HG03135 (cell line): ENCODE measurements around the gene UBR3.

ENCODE experiments used
- ATAC-seq: cut with Tn5 transposase; IDR thresholded peaks from one replicate; pipeline ENCODE4 v1.9.1; 2021; ENCODE audit warnings: mild to moderate bottlenecking, moderate library complexity; ENCODE audit not compliant: unreplicated experiment

UBR3 gene

GRCh38 chr2:170034596-170034995, 207.3 kb downstream of the UBR3 start:
- ATAC-seq = no peak

- no peak for ATAC-seq
Measured at GRCh38 chr2:170038734-170039133, 211.5 kb downstream of the UBR3 start.

DNA sequence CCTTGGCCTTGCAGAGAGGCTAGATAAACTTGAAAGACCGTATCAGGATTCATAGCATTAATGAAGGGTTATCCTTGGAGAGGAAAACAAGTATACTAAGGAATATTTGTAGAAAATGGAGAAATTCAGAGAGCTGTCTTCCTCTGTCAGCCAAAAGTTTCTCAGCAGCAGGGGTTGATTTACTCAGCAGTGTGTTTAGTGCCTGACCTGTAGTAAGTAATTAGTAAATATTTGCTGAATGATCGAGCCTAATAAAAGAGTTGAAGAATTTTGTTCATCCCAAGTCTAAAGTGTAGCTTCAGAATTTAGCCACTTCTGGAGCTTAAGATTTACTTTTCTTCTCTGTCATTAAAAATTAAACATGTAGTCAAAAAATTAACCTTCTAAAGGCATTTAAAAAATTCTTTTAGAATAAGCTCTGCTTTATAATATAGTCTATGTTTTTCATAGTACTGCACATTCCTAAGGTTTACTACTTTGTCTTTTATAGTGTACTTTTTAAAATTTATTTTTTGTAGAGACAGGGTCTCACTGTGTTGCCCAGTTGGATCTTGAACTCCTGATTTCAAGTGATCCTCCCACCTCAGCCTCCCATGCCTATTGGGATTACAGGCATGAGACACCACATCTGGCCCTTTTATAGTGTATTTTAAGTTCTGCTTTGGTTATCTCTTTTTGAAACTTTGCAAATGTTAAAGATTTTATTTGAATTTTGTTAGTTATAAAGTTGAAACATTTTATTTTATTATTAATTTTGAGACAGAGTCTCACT, 212.3 kb downstream of the UBR3 start:
- no peak for ATAC-seq

- no peak for ATAC-seq
Measured at GRCh38 chr2:170044751-170045478, 217.7 kb downstream of the UBR3 start.

DNA sequence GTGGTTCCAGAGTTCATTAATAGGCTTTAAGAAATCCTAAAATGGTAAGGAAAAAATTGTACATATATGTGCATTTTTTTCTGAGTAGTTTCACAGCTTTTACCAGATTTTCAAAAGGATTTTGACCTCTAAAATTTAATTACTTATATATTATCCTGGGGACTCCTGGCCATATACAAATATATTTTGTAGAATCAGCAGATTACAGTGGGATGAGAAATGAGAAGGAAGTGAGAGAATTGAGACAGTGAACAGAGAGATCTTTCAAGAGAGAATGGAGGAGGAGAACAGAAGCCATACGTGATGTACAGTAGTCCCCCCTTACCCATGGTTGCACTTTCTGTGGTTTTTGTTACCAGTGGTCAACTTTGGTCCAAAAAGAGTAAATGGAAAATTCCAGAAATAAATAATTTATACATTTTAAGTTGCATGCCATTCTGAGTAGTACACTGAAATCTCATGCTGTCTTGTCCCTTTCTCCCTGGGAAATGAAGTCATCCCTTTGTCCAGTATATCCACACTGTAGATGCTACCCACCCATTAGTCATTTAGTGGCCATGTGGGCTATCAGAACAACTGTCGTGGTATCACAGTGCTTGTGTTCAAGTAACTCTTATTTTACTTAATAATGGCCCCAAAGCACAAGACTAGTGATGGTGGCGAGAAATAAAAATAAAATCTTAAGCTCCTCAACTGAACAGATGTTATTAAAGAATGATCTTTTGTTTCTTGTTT, 220.2 kb downstream of the UBR3 start:
- ATAC-seq = no peak

DNA sequence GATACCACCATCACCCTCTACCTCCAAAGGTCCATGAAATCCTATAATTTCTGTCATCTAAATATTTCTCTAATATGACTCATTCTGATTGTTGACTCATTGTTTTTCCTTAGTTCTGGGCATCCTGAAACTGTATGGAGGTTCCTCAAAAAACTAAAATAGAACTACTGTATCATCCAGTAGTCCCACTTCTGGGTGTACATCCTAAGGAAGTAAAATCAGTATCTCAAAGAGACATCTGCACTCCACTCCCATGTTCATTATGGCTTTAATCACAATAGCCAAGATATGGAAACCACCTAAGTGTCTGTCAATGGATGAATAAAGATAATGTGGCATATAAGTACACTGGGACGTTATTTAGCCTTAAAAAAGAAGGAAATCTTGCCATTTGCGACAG, 224.9 kb downstream of the UBR3 start:
- no peak for ATAC-seq

DNA sequence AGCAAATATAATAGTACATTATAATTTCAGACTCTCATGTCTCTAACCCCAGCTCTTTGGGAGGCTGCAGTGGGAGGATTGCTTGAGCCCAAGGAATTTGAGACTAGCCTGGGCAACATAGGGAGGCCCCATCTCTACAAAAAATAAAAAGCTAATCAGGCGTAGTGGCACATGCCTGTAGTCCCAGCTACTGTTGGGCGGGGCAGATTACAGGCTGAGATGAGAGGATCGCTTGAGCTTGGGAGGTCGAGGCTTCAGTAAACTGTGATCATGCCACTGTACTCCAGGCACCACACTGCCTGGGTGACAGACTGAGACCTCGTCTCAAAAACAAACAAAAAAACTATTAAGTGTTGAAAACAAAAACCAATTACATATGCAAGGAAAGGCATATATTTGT, 227.7 kb downstream of the UBR3 start:
- ATAC-seq = no peak

GRCh38 chr2:170056900-170057299, 229.6 kb downstream of the UBR3 start:
- ATAC-seq = no peak

DNA sequence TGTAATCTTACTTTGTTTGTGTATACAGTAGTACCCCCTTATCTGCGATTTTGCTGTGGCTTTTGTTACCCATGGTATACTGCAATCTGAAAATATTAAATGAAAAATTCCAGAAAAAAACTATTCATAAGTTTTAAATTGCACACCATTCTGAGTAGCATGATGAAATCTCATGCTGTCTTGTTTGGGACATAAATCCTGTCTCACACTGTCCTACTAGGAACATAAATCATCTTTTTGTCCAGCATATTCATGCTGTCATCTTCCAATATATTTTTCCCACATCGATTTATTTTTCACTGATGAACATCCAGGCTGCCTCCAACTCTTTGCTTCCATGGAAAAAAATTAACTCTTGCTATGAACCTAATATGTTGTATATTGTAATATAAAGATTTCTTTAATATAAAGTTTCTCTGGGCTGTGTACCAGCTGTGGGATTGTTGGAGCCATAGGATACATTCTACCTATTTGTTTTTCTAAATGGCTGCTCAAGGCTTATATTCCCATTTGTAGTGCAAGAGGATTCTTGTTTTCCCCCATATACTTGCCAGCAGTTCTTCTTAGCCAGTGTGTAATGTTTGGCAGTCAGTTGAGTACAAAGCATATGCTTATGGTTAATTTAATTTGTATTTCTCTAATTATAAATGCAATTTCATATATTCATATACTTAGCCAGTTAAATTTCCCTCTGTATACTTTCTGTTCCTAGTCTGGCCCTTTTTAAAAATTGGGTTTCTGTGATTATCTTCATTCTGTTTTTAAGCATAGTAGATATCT, 236.4 kb downstream of the UBR3 start:
- ATAC-seq = no peak

DNA sequence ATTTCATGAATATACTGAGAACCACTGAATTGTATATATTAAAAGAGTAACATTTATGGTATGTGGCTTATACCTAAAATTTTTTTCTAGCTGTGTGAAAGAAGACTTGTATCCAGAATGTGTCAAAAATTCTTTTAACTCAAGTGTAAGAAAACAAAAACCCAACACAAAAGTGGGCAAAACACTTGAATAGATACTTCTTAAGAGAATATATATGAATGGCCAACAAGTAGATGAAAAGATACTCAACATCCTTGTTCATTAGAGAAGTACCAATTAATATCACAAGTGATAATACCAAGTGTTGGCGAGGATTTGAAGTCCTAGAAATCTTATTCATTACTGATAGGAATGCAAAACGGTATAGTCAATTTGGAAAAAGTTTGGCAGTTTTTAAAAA, 243.5 kb downstream of the UBR3 start:
- no peak for ATAC-seq

DNA sequence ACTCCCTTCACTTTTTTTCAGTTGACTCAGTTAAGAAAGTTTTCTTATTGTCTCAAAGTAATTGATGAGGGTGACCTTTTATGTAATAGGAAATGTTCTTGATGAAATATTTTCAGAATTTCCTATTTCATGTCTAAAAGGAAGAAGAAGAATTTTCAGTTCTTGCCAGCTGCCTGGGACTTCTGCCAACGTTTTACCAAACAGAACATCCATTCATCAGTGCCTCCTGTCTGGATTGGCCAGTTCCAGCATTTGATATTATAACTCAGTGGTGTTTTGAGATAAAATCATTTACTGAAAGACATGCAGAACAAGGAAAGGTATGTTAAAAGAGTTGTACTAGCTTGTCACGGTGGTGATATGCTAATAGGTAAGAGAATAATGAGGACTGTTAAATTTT, 246.0 kb downstream of the UBR3 start:
- ATAC-seq = no peak

DNA sequence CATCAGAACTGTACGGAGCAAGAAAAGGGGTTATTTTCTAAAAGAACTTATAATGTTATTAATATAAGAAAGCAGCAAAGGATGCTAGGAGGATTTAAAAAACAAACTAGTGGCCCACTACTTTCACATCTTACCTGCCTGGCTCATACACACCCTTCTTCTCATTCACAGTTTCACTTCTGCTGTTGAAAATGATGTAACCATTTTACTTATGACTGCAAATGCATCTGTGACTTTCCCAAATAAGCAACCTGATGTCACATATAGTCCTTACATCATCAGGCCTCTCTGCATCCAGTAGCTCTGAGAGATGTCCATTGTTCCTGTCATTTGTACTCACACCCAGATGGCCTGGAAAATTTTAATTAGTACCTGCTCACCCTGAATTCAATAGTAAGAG, 248.9 kb downstream of the UBR3 start:
- ATAC-seq = no peak

DNA sequence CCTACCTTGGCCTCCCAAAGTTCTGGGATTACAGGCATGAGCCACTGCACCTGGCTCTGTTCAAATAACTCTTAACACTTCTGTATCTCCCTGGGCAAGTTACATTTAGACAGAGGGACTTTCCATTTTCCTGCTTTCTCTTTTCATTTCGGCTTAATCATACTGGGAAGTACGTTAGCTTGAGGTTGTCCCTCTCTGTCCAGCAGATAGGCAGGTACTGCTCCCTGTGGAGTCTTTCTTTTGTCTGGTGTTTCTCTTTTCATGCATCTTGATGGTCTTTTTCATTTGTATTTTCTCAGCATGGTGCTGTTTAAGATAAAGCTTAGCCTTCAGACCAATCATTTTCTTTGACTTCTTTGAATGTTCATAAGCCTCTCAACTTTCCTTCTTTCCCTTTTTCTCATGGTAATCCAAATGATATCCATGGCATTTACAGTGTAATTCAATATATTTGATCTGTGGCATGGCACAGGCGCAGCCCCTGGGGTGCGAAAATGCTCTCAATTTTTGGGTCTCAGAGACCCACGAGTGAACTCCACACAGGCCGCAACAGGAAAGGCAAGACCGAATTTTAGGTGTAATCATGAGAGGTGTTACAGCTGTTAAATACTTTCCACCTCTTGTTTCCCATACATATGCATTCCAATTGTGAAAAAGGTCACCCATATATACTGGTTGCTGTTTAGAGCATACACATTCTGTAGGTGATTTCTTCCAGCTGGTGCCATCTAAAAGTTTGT, 250.7 kb downstream of the UBR3 start:
- ATAC-seq = no peak

DNA sequence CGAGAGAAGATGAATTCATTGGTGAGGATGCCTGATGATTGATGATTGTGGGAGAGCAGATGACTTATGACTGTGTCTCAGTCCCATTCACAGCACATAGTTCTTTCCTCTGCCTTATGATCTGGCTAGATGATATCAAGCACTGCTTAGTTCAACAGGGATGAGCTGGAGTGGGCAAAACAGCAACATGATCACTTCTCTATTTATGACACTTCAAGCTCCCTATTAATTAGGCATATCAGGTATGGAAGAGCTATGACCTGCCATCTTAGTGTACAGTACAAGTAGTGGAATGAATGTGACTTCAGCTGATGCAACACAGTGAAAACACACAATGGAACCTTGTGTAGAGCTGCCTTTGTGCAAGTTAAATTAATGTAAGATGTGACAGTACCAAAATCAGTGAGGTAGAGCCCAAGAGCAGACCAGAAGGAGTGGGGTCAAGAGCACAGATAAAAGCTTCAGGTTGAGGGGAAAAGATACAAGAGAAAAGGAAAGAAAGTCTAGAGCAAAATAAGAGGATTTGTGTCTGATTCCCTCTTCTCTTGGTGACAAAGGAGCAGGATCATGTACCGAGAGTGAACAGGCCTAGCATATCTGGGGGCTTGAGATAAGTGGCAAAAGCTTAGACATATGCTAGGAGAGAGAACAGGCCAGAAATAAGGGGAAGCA, 257.7 kb downstream of the UBR3 start:
- ATAC-seq = no peak

DNA sequence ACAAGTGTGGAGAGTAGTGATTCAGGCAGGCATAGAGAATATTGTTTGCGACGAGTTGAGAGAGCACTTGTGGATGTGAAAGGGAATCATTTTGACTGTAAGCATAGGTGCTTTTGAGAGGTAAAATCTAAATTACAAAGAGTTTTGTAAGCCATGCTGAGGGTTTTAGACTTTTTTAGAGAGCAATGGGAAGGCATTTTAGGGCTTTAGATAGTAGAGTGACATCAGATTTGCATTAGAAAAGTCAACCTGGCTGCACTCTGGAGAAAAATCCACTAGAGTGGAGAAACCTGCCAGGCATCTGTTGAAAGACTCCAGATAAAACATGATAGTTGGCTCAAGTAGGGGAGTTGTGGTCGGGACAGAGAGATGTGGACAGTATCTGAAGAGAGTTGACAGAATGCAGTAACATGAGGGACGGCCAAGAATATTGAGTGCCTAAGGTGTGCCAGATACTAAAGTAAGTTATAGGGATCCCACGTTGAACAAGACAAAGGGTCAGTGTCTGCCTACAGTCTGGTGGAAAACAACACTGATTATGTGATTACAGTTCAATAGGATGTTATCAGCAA, 258.9 kb downstream of the UBR3 start:
- ATAC-seq = no peak

DNA sequence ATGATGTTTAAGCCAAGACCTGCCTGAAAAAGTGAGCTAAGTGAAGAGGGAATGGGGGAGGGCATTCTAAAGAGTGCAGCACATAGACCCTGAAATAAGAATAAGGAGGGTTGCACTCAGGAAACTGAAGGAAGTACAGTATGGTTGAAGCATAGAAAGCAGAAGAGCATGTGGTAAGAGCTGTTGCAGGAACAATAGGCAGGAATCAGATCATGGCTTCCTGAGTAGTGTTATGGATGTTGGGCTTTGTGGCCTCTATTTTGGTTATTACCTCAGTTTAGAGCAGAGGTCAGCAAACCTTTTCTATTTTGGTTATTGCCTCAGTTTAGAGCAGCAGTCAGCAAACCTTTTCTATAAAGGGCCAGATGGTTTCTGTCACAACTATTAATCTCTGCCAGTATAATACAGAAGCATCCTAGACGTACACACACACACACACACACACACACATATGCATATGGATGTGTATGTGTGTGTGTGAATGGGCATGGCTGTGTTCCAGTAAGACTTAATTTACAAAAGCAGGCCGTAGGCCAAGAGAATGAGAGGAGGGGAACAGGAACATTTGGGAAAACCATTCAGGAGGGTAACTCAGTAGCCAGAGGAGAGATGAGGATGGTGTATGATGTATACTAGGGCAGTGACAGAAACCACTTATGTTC, 259.6 kb downstream of the UBR3 start:
- ATAC-seq = no peak

DNA sequence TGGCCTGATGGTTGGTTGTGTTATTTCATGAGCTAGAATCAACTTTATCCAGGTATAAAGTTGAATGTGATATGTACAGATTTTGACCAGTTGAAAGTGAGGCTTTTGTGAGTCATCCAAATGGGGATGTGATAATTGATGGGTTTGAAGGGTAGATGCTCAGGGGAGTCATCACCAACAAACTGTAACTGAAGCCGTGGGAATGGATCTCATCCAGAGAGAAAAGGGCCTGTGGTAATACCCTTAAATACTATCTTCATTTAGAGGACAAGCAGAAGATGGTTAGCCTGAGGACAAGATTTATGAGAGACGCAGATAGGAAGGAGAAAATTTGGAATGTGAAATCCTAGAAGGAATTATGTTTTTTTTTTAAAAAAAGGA, 260.1 kb downstream of the UBR3 start:
- no peak for ATAC-seq

GRCh38 chr2:170088776-170089175, 261.5 kb downstream of the UBR3 start:
- no peak for ATAC-seq

- no peak for ATAC-seq
Measured at GRCh38 chr2:170090229-170090628, 263.0 kb downstream of the UBR3 start.
